OCI-LY7 (cell line): Measurements from ENCODE around the gene GALNT9. TPM values are rescaled to one million over a fixed set of nuclear protein-coding genes. Genes with fewer than 3 reads are reported as not detected.

Experiments
- BruUV-seq: library from RNA; stranded (reverse); fragments of 400-500 nt; replicated peaks from 2 replicates; lab custom pipeline; 2021; lab: Mats Ljungman, UMichigan
- CTCF ChIA-PET: fragments of 300-600 bp; sonication (Branson Sonifier 250); formaldehyde crosslinking; loops from one replicate; lab custom pipeline; 2022; ENCODE audit warnings: antibody characterized with exemption; ENCODE audit not compliant: unreplicated experiment; lab: Charles Lee
- POLR2A ChIA-PET: fragments of 300-600 bp; sonication (Branson Sonifier 250); formaldehyde crosslinking; loops from one replicate; lab custom pipeline; 2022; ENCODE audit warnings: antibody characterized with exemption; lab: Charles Lee
- DNase-seq: peaks from one replicate; pipeline ENCODE4 v3.0.0-alpha.2; 2015; ENCODE audit warnings: low spot score
- H2AFZ ChIP-seq: fragments of 200-600 bp; sonication (generic), shearing (Covaris generic); 2 replicates; pipeline ENCODE4 v1.6.1; 2014; ENCODE audit warnings: mild to moderate bottlenecking, antibody characterized with exemption, low read length, moderate library complexity
- H3K27ac ChIP-seq: fragments of 200-600 bp; sonication (generic); 2 replicates; pipeline ENCODE4 v1.5.1; 2014; ENCODE audit warnings: mixed run types, low read depth, mild to moderate bottlenecking, moderate library complexity, low read length, inconsistent platforms; ENCODE audit not compliant: poor library complexity, severe bottlenecking
- H3K36me3 ChIP-seq: fragments of 200-600 bp; sonication (generic); 2 replicates; pipeline ENCODE4 v1.6.1; 2014; ENCODE audit warnings: mild to moderate bottlenecking, antibody characterized with exemption, low read length, moderate library complexity, mixed read lengths; ENCODE audit not compliant: insufficient read depth
- H3K4me1 ChIP-seq: fragments of 200-600 bp; sonication (generic); 2 replicates; pipeline ENCODE4 v1.5.1; 2014; ENCODE audit warnings: mild to moderate bottlenecking, low read length; ENCODE audit not compliant: insufficient read depth, poor library complexity, severe bottlenecking
- H3K4me2 ChIP-seq: fragments of 200-600 bp; sonication (generic); 2 replicates; pipeline ENCODE4 v1.6.1; 2014; ENCODE audit warnings: mild to moderate bottlenecking, low read length
- H3K4me3 ChIP-seq: fragments of 200-600 bp; sonication (generic); 2 replicates; pipeline ENCODE4 v1.5.1; 2014; ENCODE audit warnings: mild to moderate bottlenecking, low read depth, low read length; ENCODE audit not compliant: poor library complexity, severe bottlenecking
- H3K79me2 ChIP-seq: fragments of 200-600 bp; sonication (generic); 2 replicates; pipeline ENCODE4 v1.6.1; 2016; ENCODE audit warnings: low read depth, mild to moderate bottlenecking, low read length, moderate library complexity, mixed read lengths; ENCODE audit not compliant: insufficient read depth
- H3K9me2 ChIP-seq: fragments of 200-600 bp; sonication (generic); 2 replicates; pipeline ENCODE4 v1.6.1; 2016; ENCODE audit warnings: mild to moderate bottlenecking, low read length, mixed read lengths; ENCODE audit not compliant: insufficient read depth
- H3K9me3 ChIP-seq: fragments of 200-600 bp; sonication (generic); 2 replicates; pipeline ENCODE4 v1.6.1; 2014; ENCODE audit warnings: mild to moderate bottlenecking, mixed run types, low read length, mixed read lengths
- H4K20me1 ChIP-seq: fragments of 200-600 bp; sonication (generic); 2 replicates; pipeline ENCODE4 v1.6.1; 2014; ENCODE audit warnings: mild to moderate bottlenecking, antibody characterized with exemption, low read length, moderate library complexity, mixed read lengths; ENCODE audit not compliant: insufficient read depth
- EZH2phosphoT487 ChIP-seq: fragments of 200-600 bp; sonication (generic); IDR thresholded peaks from 2 replicates; pipeline ENCODE4 v1.6.1; 2018; ENCODE audit warnings: low read depth, borderline replicate concordance, mild to moderate bottlenecking, mixed run types, antibody characterized with exemption, low read length, moderate library complexity, mixed read lengths
- intact Hi-C: fragments of 100-400 bp; cut with micrococcal nuclease; formaldehyde crosslinking; loops from one replicate; pipeline ENCODE4 v1.10.0; 2022; ENCODE audit not compliant: unreplicated experiment
- total RNA-seq, 2 experiments: library from RNA; depleted of rRNA in 1 of 2; stranded (reverse); fragments of >200 nt in 1 of 2; shearing (Covaris generic) in 1 of 2; gene quantifications; 2 replicates each; pipeline ENCODE4 v1.2.3, GENCODE V29; 2014 to 2022
- TF ChIP-seq, protein P1 (sequence below): fragments of 200-600 bp; sonication (generic); conservative IDR thresholded peaks from 2 replicates; pipeline ENCODE4 v1.5.1; 2014; ENCODE audit warnings: mild to moderate bottlenecking, antibody characterized with exemption, low read length, moderate library complexity, mixed read lengths

GALNT9 gene
- total RNA-seq, 2 experiments from 2014 or later = 0.28 TPM; not detected in 1

DNA sequence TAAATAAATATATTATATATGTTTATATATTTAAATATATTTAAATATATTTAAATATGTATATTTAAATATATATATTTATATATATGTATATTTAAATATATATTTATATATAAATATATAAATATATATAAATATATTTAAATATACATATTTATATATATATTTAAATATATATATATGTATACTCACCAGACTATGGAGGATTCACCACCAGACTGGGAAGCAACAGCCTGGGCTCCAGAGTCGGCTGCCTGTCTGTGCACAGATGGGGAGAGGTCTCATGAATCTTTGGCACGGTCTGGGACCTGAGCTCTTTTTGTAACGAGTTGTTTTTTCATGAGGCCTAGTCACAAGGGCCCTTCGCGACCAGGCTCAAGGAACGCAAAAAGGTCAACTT lies 163.8 kb downstream of the GALNT9 start:
- Histone ChIP-seq H3K9me2 (no peaks in the 10 kb centered on the region), H2AFZ (no peak overlapping the region), H3K4me2 (no peak overlapping the region), H3K79me2 (no peaks in the 10 kb centered on the region), H3K4me1 (no peaks in the 10 kb centered on the region), H3K9me3 (0 out of 2 replicates have a peak, but pooled peaks cover 4% of the 10 kb centered on the region), H4K20me1 (no peaks in the 10 kb centered on the region), H3K36me3 (no peaks in the 10 kb centered on the region), H3K27ac (no peak overlapping the region), H3K4me3 (no peak overlapping the region)
- POLR2A ChIA-PET = no interaction called here
- TF ChIP-seq, protein P1, sequence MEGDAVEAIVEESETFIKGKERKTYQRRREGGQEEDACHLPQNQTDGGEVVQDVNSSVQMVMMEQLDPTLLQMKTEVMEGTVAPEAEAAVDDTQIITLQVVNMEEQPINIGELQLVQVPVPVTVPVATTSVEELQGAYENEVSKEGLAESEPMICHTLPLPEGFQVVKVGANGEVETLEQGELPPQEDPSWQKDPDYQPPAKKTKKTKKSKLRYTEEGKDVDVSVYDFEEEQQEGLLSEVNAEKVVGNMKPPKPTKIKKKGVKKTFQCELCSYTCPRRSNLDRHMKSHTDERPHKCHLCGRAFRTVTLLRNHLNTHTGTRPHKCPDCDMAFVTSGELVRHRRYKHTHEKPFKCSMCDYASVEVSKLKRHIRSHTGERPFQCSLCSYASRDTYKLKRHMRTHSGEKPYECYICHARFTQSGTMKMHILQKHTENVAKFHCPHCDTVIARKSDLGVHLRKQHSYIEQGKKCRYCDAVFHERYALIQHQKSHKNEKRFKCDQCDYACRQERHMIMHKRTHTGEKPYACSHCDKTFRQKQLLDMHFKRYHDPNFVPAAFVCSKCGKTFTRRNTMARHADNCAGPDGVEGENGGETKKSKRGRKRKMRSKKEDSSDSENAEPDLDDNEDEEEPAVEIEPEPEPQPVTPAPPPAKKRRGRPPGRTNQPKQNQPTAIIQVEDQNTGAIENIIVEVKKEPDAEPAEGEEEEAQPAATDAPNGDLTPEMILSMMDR = no peak
- TF ChIP-seq EZH2phosphoT487 = no peak
- no peak for DNase-seq
- intact Hi-C loops = no loop called here
- no TSS peak for BruUV-seq
- CTCF ChIA-PET = no interaction called here

DNA sequence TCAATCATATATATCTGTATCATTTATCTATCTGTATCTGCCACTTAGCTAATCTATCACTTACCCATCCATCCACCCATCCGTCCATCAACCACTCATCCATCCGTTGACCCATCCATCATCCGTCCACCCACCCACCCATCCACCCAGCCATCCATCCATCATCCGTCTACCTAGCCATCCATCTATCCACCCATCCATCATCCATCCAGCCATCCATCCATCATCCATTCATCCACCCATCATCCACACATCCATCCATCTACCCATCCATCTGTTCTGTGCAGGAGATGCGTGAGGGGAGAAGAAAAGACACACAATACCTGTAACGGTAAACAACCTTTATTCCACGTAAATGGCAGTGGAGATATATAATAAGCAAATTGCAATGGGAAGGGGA lies 165.0 kb downstream of the GALNT9 start:
- DNase-seq = no peak
- no TSS peak for BruUV-seq
- POLR2A ChIA-PET = no interaction called here
- Histone ChIP-seq H2AFZ (no peak overlapping the region), H3K4me1 (no peaks in the 10 kb centered on the region), H3K9me3 (0 out of 2 replicates have a peak, but pooled peaks cover 4% of the 10 kb centered on the region), H3K4me3 (no peak overlapping the region), H3K36me3 (no peaks in the 10 kb centered on the region), H4K20me1 (no peaks in the 10 kb centered on the region), H3K79me2 (no peaks in the 10 kb centered on the region), H3K27ac (no peak overlapping the region), H3K4me2 (no peak overlapping the region), H3K9me2 (no peaks in the 10 kb centered on the region)
- CTCF ChIA-PET = no interaction called here
- TF ChIP-seq, protein P1 = no peak
- no peak for TF ChIP-seq EZH2phosphoT487
- intact Hi-C loops = no loop called here

DNA sequence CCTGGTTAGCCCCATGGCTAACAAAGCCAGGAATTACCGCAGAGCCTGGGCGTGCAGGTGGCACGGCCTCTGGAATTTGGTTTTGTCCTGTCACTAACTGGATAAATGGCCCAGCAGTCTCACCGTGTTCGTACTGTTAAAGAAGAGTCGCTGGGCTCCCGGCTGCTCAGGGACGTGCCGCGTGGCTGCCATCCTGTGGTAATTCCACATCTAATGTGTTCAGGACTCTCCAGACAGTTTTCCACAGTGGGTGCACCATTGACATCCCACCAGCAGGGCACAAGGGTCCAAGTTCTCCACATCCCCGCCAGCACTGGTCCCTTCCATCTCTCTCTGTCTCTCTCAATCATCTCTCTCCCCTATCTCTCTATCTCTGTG lies 165.5 kb downstream of the GALNT9 start:
- Histone ChIP-seq H3K27ac (no peak overlapping the region), H3K4me3 (no peak overlapping the region), H3K79me2 (no peaks in the 10 kb centered on the region), H3K4me1 (no peaks in the 10 kb centered on the region), H3K36me3 (no peaks in the 10 kb centered on the region), H4K20me1 (no peaks in the 10 kb centered on the region), H3K9me3 (0 out of 2 replicates have a peak, but pooled peaks cover 4% of the 10 kb centered on the region), H3K9me2 (no peaks in the 10 kb centered on the region), H3K4me2 (no peak overlapping the region), H2AFZ (no peak overlapping the region)
- POLR2A ChIA-PET = no interaction called here
- no peak for TF ChIP-seq EZH2phosphoT487
- TF ChIP-seq, protein P1 = no peak
- intact Hi-C loops = no loop called here
- DNase-seq = no peak
- CTCF ChIA-PET = no interaction called here
- no TSS peak for BruUV-seq
